ENCODE measurements around the gene CERS2. TPM values are rescaled to one million over a fixed set of nuclear protein-coding genes. Genes with fewer than 3 reads are reported as not detected.

Gene CERS2
- total RNA-seq, 4 donors from 2014 or later = 35.2 to 142 (median 101) TPM

DNA sequence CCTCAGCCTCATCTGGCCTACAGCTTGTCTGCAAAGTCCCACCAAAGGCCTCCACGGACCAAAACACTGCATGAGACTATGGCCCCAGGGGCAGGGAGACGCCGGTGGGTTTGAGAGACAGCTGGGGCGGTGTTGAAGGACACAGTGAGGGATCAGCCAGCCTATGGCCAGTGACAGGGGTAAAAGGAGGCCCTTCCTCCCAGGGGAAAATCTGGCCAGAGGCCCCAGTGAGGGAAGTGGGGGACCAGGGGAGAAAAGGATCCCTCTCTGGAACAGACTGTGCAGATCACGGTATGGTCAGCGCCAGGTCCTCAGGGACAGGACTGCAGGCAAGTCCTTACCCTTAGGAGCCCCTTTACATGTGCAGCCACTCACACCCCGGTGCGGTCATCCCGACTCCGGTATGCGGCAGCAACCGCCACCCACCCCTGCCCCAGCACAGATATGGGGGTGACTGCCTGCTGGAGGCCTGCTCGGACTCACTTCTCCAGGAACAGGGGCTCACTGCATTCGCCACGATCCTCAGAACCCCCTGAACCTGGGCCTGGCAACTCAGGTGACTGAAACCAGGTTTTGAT is 1.3 kb downstream of the CERS2 start:
- H3K27ac ChIP-seq = peak overlapping the region; percentile 92 to 98 (median 96)
- peaks cover 0 to 6% (median 2%) of the 10 kb centered on the region in 4 donors for H3K36me3 ChIP-seq
- H3K4me3 ChIP-seq = peak overlapping the region; percentile 55 to 94 (median 68)
- intact Hi-C loops (cut with DNase I; ENCODE audit: low total_unique reads) (no loop called here), in situ Hi-C loops (cut with MboI; ENCODE audit: low pct_ligation_motif_present in 1 of 4, low pct_unique_long_range_greater_than_20kb in 1 of 4, low sequenced_read_pairs in 3 of 4) (no loop called here)
- WGBS, 2 donors (ENCODE audit: low coverage in 1 of 2) = 12% methylated on average over 14 of the region's 15 CpGs; no CpG with 5 or more reads in 1 of the 2 donors
- H3K27me3 ChIP-seq = no peaks in the 10 kb centered on the region
- TF ChIP-seq, protein P1, sequence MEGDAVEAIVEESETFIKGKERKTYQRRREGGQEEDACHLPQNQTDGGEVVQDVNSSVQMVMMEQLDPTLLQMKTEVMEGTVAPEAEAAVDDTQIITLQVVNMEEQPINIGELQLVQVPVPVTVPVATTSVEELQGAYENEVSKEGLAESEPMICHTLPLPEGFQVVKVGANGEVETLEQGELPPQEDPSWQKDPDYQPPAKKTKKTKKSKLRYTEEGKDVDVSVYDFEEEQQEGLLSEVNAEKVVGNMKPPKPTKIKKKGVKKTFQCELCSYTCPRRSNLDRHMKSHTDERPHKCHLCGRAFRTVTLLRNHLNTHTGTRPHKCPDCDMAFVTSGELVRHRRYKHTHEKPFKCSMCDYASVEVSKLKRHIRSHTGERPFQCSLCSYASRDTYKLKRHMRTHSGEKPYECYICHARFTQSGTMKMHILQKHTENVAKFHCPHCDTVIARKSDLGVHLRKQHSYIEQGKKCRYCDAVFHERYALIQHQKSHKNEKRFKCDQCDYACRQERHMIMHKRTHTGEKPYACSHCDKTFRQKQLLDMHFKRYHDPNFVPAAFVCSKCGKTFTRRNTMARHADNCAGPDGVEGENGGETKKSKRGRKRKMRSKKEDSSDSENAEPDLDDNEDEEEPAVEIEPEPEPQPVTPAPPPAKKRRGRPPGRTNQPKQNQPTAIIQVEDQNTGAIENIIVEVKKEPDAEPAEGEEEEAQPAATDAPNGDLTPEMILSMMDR (IDR thresholded peaks at IDR 0.05) = no peak
- DNase-seq = peak; percentile 20
- H3K4me1 ChIP-seq = peaks cover 30 to 54% (median 52%) of the 10 kb centered on the region in 4 donors
- no peaks in the 10 kb centered on the region for H3K9me3 ChIP-seq

DNA sequence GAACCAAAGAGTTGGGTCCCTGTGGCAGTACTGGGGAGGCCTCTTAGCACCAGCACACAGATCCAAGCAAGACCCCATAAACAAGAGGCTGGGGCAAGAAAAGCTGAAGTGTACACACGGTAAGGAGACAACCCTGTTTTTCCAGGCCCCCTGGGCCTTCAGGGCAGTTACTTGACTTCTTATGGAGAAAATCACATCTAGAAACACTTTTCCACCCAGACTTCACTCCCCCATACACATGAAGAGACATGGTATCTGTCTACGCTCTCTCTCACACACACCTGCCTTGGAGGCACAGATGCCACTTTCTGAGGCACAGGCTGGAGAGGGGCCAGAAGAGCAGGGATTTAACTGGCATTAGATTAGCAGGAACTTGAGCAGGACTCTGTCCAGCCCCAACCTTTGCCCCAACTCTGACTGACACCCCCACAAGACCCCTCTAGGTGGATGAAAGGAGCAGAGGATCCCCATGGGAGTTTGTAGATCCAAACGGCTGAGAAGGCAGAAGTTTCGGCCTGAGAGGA is 2.2 kb downstream of the CERS2 start:
- peak overlapping the region; percentile 92 to 98 (median 96) for H3K27ac ChIP-seq
- no peak for DNase-seq
- H3K9me3 ChIP-seq = no peaks in the 10 kb centered on the region
- peak overlapping the region in 1 of 4 donors; percentile 94 for H3K4me3 ChIP-seq
- intact Hi-C loops (cut with DNase I; ENCODE audit: low total_unique reads) (no loop called here), in situ Hi-C loops (cut with MboI; ENCODE audit: low pct_ligation_motif_present in 1 of 4, low pct_unique_long_range_greater_than_20kb in 1 of 4, low sequenced_read_pairs in 3 of 4) (no loop called here)
- H3K4me1 ChIP-seq = peaks cover 30 to 50% (median 47%) of the 10 kb centered on the region in 4 donors
- no peak for TF ChIP-seq POLR2AphosphoS5 (IDR thresholded peaks at IDR 0.05)
- peaks cover 0 to 14% (median 6%) of the 10 kb centered on the region in 4 donors for H3K36me3 ChIP-seq
- no peaks in the 10 kb centered on the region for H3K27me3 ChIP-seq
- WGBS, 2 donors (ENCODE audit: low coverage in 1 of 2) = 55% methylated on average over 4 of the region's 4 CpGs; no CpG with 5 or more reads in 1 of the 2 donors

DNA sequence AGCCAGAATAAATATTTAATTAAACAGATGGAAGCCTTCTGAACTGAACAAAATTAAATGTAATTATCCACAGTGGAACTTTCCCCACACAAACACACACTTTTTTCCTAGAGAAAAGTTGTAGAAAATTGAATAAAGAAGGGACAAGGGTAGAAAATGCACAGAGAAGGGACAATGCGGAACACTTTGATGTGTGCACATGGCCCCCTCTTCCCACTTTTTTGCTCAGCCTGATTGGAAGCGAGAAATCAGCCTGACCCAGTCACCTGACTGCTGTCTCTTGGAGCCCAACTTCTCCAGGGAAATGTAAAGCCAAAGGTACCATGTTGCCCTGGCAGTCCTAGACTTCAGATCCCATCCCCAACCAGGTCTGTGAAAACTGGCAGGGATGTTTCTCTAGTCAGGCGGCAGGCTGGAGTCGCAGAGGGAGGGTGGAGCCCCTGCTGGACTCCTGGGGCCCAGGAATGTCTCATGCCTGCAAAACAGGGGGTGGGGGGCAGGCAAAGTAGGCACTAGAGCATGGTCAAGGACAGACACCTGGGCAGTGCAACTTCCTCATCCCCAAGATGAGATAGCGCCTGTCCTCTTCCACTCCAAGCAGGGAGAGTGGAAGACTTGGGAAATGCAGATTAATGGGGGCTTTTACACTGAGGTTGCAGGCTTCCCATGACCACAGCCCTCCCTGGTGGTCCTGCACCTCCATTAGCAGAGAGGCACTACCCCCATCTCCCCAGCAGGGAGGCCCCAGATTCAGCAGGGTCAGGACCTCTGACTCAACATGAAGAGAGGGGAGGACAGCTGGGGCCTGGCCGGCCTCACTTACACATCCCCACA is 2.8 kb downstream of the CERS2 start:
- peaks cover 0 to 20% (median 11%) of the 10 kb centered on the region in 4 donors for H3K36me3 ChIP-seq
- intact Hi-C loops (cut with DNase I; ENCODE audit: low total_unique reads) = no loop called here
- no peaks in the 10 kb centered on the region for H3K27me3 ChIP-seq
- H3K27ac ChIP-seq = peak overlapping the region; percentile 92 to 98 (median 96)
- 82 to 87% methylated on average over 4 of the region's 6 CpGs for WGBS, 2 donors (ENCODE audit: low coverage in 1 of 2)
- no peak for DNase-seq
- in situ Hi-C loops (cut with MboI; ENCODE audit: low pct_ligation_motif_present in 1 of 4, low pct_unique_long_range_greater_than_20kb in 1 of 4, low sequenced_read_pairs in 3 of 4) = no loop called here
- TF ChIP-seq, protein P1 (IDR thresholded peaks at IDR 0.05) = no peak
- peak; percentile 0 for TF ChIP-seq POLR2A (IDR thresholded peaks at IDR 0.05)
- peaks cover 24 to 43% (median 40%) of the 10 kb centered on the region in 4 donors for H3K4me1 ChIP-seq
- no peaks in the 10 kb centered on the region for H3K9me3 ChIP-seq
- H3K4me3 ChIP-seq = peak overlapping the region in 1 of 4 donors; percentile 94

DNA sequence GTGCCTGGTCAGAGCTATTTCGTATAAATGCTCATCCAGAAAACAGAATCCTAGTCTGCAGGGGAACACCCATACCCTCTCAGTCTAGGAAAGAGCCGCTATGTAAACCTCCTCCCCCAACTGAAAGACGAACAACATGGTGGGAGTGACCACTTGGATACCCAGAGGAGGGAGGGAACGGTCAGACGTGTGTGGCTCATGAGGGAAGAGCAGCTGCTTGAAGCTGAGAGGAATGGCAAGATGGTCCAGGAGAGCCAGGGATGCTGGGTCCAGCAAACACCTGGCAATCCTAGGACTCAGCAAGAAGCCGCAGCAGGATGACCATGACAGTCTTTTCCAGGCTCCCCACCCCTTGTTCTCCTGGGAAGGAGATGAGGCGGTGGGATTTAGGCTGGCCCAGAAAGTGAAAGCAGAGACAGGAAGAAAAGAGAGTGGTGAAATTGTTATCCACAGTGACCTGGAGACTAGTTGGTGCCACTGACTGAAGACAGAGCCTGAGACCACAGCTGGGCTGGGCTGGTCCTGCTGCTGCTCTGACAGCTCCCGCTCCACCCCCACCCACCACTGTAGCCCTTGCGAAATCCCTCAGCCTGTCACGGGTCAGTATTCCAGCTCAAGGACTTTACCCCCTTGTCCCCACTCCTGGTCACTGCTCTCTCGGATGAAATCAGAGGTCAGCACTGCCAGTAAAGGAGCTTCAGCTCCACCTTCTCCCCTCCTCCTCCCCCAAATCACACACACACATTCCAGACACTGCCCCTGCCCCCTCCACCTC is 3.6 kb downstream of the CERS2 start:
- Histone ChIP-seq H3K4me3 (peak overlapping the region in 1 of 4 donors; percentile 94), H3K9me3 (no peaks in the 10 kb centered on the region), H3K4me1 (peaks cover 23 to 42% (median 38%) of the 10 kb centered on the region in 4 donors), H3K27me3 (no peaks in the 10 kb centered on the region), H3K36me3 (peaks cover 0 to 28% (median 15%) of the 10 kb centered on the region in 4 donors), H3K27ac (peak overlapping the region; percentile 92 to 98 (median 96))
- DNase-seq = peak; percentile 80
- in situ Hi-C loops (cut with MboI; ENCODE audit: low pct_ligation_motif_present in 1 of 4, low pct_unique_long_range_greater_than_20kb in 1 of 4, low sequenced_read_pairs in 3 of 4) (no loop called here), intact Hi-C loops (cut with DNase I; ENCODE audit: low total_unique reads) (no loop called here)
- 54 to 58% methylated on average over 5 to 11 of the region's 11 CpGs for WGBS, 2 donors (ENCODE audit: low coverage in 1 of 2)
- TF ChIP-seq, protein P1 (IDR thresholded peaks at IDR 0.05) = no peak
- TF ChIP-seq POLR2A (IDR thresholded peaks at IDR 0.05) (peak; percentile 18), POLR2AphosphoS5 (IDR thresholded peaks at IDR 0.05) (peak in 2 of 3 donors; percentile 12 to 61)

Data from transverse colon (tissue), 4 donors.